ENCODE measurements around the gene UNC45B. TPM values are rescaled to one million over a fixed set of nuclear protein-coding genes. Genes with fewer than 3 reads are reported as not detected.

The UNC45B gene
- total and polyA plus RNA-seq, 2 of the 8 experiments (the other 6 are each of a cell fraction or from before 2014, with no cell fraction given): 0.06 to 0.15 TPM

DNA sequence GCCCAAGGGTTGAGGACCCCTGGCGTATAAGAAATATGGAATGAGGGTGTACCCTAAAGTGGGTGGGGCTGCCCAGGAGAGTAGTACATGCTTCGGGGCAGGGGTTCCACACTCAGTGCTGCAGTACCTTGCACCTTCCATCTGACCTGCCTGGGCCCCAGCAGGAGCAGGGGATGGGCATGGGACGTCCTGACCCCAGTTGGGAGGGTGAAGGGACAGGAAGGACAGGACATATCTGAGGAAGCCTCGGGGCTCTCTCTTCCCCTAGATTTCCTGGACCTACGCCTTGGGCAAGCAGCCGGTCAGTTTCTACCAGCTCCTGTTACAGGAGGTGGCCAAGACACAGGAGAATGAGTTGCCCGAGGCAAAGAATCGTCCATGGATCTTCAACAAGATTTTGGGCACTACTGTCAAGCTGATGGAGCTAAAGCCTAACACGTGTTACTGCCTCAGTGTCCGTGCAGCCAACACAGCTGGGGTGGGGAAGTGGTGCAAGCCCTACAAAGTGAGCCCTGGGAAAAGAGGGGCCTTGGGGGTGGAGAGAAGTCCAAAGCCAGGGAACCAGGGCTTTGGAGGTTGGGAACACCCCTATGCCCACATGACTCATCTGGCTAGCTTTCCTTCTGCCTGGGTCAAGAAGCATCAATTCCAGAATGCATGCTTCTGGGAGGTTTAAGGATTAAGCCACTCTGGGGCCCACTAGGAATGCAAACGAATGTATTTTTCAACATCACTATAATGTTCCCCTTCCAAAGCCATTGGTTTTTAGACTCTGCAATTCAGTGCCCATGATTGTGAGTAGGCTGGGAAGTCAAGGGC, 18.3 kb upstream of the UNC45B start:
- no peak for DNase-seq (ENCODE audit: low read depth in 1 of 2, low spot score in 2 of 2)
- H3K36me3 ChIP-seq (ENCODE audit: control insufficient read depth in 2 of 4, insufficient read depth in 4 of 4, low read length in 3 of 4): peaks cover 24 to 36% (median 32%) of the 10 kb centered on the region in 4 experiments
- H3K4me1 ChIP-seq (replicated peaks in 1 of 4; ENCODE audit: control insufficient read depth in 3 of 4, insufficient read depth in 4 of 4, low read length in 3 of 4): no peaks in the 10 kb centered on the region
- TF ChIP-seq RXRA (IDR thresholded peaks at IDR 0.05; ENCODE audit: insufficient read depth, low read depth, low read length) (no peak), CREB1 (IDR thresholded peaks at IDR 0.05) (no peak), EGR1 (IDR thresholded peaks at IDR 0.05; ENCODE audit: borderline replicate concordance, low read depth, low read length) (no peak), KDM1A (IDR thresholded peaks at IDR 0.05; ENCODE audit: borderline replicate concordance, low read length) (no peak), KDM5A (IDR thresholded peaks at IDR 0.05; ENCODE audit: low read length) (no peak), ASH2L (IDR thresholded peaks at IDR 0.05; ENCODE audit: low read length) (no peak)
- H3K9ac ChIP-seq (replicated peaks in 1 of 4; ENCODE audit: extremely low read depth in 1 of 4, low read depth in 3 of 4, low read length in 3 of 4): no peak overlapping the region
- no peak overlapping the region for H2BK15ac ChIP-seq (ENCODE audit: low read length)
- H3K4me2 ChIP-seq (ENCODE audit: insufficient read depth in 1 of 2, low read depth in 2 of 2, low read length in 2 of 2): no peak overlapping the region
- H3K27ac ChIP-seq (ENCODE audit: low read depth, low read length): no peak overlapping the region
- WGBS, 2 experiments (ENCODE audit: extremely low coverage in 1 of 2, insufficient coverage in 1 of 2, insufficient read length in 1 of 2, insufficient replicate concordance in 2 of 2, low coverage in 1 of 2, low lambda C conversion rate in 2 of 2, missing lambda C conversion rate in 1 of 2): 88% methylated on average over 10 of the region's 11 CpGs; no CpG with 5 or more reads in 1 of the 2 experiments
- H4K5ac ChIP-seq (ENCODE audit: insufficient read length, low read depth, low read length): no peak overlapping the region
- no peak overlapping the region for H2BK20ac ChIP-seq (ENCODE audit: low read length)
- no peaks in the 10 kb centered on the region for H3K79me2 ChIP-seq (ENCODE audit: control insufficient read depth in 1 of 2, insufficient read depth in 2 of 2, low read length in 2 of 2)
- peaks cover 0 to 3% of the 10 kb centered on the region in 2 experiments; a peak in 1 of 4 replicates for H3K9me3 ChIP-seq (ENCODE audit: insufficient read depth in 2 of 2, low read depth in 1 of 2, low read length in 1 of 2)
- ChIA-PET CTCF (ENCODE audit: partially characterized antibody) (interaction anchor here (1.1 to 1.9 kb wide), 2 partner anchors 10 to 11 kb away, joined by 6 to 8 read pairs; partner anchors contain the start of gene RAD51D), POLR2A (ENCODE audit: partially characterized antibody) (interaction anchor here (0.6 to 7.5 kb wide), 10 partner anchors 10 to 221 kb away, joined by 3 to 84 read pairs (median 4); partner anchors contain the start of genes FNDC8, NLE1 and RAD51D)
- H3K4me3 ChIP-seq (ENCODE audit: extremely low read depth in 1 of 4, insufficient read depth in 2 of 4, low read depth in 3 of 4, low read length in 4 of 4): no peak overlapping the region
- FAIRE-seq: no peak
- no peak overlapping the region for H2BK5ac ChIP-seq (ENCODE audit: low read depth, low read length)
- H3K4ac ChIP-seq (replicated peaks; ENCODE audit: insufficient read length, low read depth, low read length): no peak overlapping the region
- H2BK12ac ChIP-seq (ENCODE audit: low read depth, low read length): no peak overlapping the region
- no peak overlapping the region for H2AK5ac ChIP-seq (ENCODE audit: low read depth, low read length)
- H3K18ac ChIP-seq (ENCODE audit: extremely low read depth, low read length): no peak overlapping the region
- no peak overlapping the region for H4K91ac ChIP-seq (replicated peaks; ENCODE audit: insufficient read length, low read length)
- H3K27me3 ChIP-seq (replicated peaks in 1 of 4; ENCODE audit: control insufficient read depth in 3 of 4, extremely low read depth in 1 of 4, insufficient read depth in 3 of 4, low read length in 3 of 4): peaks cover 0 to 2% (median 0%) of the 10 kb centered on the region in 4 experiments; a peak in 2 of 7 replicates
- H3K23me2 ChIP-seq (ENCODE audit: low read depth, low read length): no peaks in the 10 kb centered on the region
- H4K8ac ChIP-seq (ENCODE audit: extremely low read depth, insufficient read depth, low read length): no peak overlapping the region
- no peak overlapping the region for H3K56ac ChIP-seq (replicated peaks; ENCODE audit: insufficient read length, low read depth, low read length)
- H2BK120ac ChIP-seq (replicated peaks; ENCODE audit: low read depth, low read length): no peak overlapping the region
- H3K79me1 ChIP-seq (ENCODE audit: low read depth, low read length): no peaks in the 10 kb centered on the region
- H3K23ac ChIP-seq (ENCODE audit: insufficient read length): no peak overlapping the region
- H4K20me1 ChIP-seq (replicated peaks in 1 of 2; ENCODE audit: control insufficient read depth in 1 of 2, insufficient read depth in 2 of 2, low read length in 2 of 2): peaks cover 5 to 23% of the 10 kb centered on the region in 2 experiments
- no peak overlapping the region for H3K14ac ChIP-seq (ENCODE audit: insufficient read length)
- H2AFZ ChIP-seq (ENCODE audit: low read length): no peak overlapping the region
